Adipose tissue (tissue), 3 donors: ENCODE results near the gene STPG1. TPM values are rescaled to one million over a fixed set of nuclear protein-coding genes. Genes with fewer than 3 reads are reported as not detected.
"Not testable (repeated sequence)": the region's sequence is repeated elsewhere in the genome, so short reads cannot be mapped to it uniquely, and the experiment has no call there.

ENCODE experiments used
- H3K27ac ChIP-seq: one replicate; pipeline ENCODE4 v1.5.1; 2013; ENCODE audit warnings: low read depth, low read length
- WGBS, 3 donors: extraction: QIAGEN DNeasy Blood & Tissue Kit; methylation state at CpG; one replicate each; pipeline ENCODE4 v1.1.7; 2013; 5-methylcytosine and 5-hydroxymethylcytosine counted together
- polyA plus RNA-seq, 3 donors: library from polyadenylated mRNA; stranded (reverse); fragments of 200-250 nt; gene quantifications; one replicate each; pipeline ENCODE4 v1.2.3, GENCODE V29; 2013
- donor health status: healthy with polysubstance abuse.
- donor health status: Bipolar disorder and iron deficiency.
- donor health status: healthy.

The STPG1 gene
- 1 to 10 TPM; 3.0 to 6.9 (median 3.3) TPM for polyA plus RNA-seq

DNA sequence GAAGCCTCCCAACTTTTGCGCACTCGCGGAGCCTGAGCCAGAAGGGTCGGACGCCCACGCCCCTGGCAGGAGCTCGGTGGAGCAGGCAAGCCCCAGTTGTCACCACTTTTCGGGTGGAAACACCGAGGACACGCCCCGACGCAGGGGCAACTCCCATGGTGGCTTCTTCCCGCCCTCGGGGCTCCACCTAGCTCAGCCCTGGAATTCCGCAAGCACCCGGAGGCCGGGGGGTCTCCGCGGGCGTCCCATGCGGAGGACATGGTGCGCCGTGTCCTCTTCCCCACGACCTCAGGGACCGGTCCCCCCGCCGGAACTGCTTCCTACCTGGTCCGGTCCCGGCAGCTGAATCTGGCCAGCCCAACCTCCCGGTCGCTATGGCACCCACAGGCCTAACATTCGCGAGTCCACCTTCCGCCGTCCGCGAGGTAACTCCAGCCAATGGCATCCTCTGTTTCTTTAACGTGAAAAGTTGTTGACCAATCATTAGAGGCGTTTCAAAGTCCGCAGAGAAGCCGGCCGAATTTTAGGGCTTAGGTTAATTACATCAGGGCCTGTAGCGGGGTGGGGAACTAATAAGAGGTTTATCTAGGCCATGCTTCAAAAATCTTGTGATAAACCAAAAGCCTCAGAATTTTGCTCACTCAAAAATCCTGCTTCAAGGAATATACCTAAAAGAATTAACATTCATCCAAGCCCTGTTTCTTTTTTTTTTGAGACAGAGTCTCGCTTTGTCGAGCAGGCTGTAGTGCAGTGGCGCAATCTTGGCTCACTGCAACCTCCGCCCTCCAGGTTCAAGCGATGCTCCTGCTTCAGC lies at the start of gene STPG1:
Gene STPG1, minus strand, starts transcription at position 433 of the 814 bp plus-strand sequence. CDS start 12,394 bp downstream, outside the sequence.
- H3K27ac ChIP-seq, result no peak within 1 kb of the TSS
- 4 to 5% (median 4%) methylated on average over 48 of the region's 48 CpGs for WGBS, 3 donors

GRCh38 chr1:24462128-24462527 lies 48.5 kb upstream of the STPG1 start:
- WGBS, 3 donors, result 90 to 96% (median 91%) methylated on average over 4 of the region's 4 CpGs
- not testable (repeated sequence) for H3K27ac ChIP-seq

DNA sequence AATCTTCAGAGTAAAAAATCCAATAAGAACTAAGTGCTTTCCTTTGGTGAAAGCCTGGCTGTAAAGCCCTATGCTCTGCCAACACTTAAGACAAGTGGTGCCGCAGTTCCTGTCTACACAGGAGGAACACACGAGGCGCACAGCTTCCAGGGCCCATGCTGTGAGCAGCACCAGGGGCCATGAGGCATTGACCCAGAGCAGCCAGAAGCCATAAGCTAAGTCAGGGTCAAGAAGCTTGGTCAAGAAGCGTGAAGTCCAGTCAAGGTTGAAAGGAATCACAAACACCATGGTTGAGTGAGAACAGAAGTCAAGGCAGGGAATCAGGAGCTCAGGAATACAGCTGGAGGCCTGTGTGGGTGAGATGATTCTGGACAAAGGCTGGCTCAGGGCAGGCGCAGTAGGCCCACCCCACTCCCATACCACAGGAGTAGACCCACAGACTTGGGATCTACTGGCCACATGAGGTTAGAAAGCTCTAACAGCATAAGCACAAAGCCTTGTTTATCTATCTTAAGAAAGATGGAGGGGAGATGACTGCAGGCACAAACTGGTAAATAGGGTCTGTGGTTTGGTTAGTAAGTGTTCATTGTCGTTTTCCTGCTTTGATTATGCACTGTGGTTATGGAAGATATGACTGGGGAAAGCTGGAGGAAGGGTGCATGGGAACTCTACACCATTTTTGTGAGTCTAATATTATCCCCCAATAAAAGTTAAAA lies 46.1 kb upstream of the STPG1 start:
- no peak overlapping the region for H3K27ac ChIP-seq
- 90 to 93% (median 91%) methylated on average over 6 of the region's 6 CpGs for WGBS, 3 donors

GRCh38 chr1:24457866-24458265 lies 44.3 kb upstream of the STPG1 start:
- WGBS, 3 donors, result 93 to 96% (median 96%) methylated on average over 3 of the region's 3 CpGs

GRCh38 chr1:24455272-24455671 lies 41.7 kb upstream of the STPG1 start:
- no peak overlapping the region for H3K27ac ChIP-seq
- 95 to 99% (median 97%) methylated on average over 5 of the region's 5 CpGs for WGBS, 3 donors

More at GRCh38 chr1:24457866-24458265, 44.3 kb upstream of the STPG1 start:
- H3K27ac ChIP-seq, result no peak overlapping the region

DNA sequence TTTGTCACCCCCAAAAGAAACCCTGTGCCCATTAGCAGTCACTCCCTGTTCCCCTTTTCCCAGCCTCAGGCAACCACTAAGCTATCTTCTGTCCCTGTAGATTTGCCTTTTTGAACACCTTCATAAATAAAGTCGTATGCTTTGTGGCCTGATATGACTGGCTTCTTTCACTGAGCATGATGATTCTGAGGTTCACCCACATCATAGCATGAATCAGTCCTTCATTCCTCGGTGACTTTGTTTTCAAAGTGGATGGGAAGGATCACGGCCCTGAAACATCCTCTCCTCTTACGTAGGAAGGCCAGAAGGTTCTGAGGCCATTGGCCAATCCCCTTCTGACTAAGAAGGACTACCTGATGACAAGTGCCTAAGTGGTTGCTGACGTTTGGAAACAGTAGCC lies 41.1 kb upstream of the STPG1 start:
- no peak overlapping the region for H3K27ac ChIP-seq
- 78 to 85% (median 82%) methylated on average over 5 of the region's 5 CpGs for WGBS, 3 donors

- H3K27ac ChIP-seq, result no peak overlapping the region
- WGBS, 3 donors, result 85 to 95% (median 86%) methylated on average over 8 of the region's 8 CpGs
Measured at GRCh38 chr1:24452922-24453485, 39.4 kb upstream of the STPG1 start.

DNA sequence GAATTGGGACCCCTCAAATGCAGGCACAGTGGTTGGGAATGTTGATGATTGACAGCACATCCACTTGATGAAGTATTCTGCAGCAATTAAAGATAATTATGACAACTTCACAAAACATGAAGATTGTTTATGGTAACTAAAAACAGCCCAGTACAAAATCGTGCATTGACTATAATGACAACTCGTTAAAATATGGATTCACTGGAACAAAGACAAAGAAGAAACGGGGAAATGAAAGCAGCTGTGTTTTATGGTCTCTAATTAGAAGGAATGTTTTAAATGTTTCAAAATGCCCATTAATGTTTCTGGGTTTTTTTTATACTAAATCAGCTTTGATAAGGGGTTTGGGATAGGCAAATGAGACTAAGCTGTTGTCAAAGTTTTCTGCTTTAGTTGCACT lies 38.2 kb upstream of the STPG1 start:
- no peak overlapping the region for H3K27ac ChIP-seq
- 84 to 87% (median 84%) methylated on average over 3 of the region's 3 CpGs for WGBS, 3 donors

DNA sequence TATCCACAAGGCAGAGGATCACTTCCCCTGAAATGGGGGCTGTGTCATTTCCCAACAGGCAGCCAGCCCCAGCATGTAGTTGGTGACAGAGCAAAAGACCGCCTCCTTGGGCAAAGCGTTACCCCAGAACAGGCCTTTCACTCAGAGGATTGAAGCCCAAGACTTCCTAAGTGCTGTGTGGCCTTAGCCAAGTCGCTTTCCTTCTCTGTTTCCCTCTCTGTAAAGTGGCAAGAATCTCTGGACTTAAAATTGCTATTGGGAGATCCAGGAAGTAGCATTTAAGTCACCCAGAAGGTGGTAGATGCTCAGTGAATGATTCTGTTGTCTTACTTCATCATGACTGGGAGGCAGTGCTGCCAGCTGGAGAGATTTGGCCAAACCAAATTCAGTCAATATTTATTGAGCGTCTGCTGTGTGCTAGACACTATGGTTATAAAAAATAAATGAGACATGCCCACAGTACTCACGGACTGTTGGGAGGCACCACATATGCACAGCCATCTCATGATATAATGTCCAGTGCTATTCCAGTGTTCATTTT lies 37.3 kb upstream of the STPG1 start:
- WGBS, 3 donors, result 91 to 97% (median 95%) methylated on average over 5 of the region's 5 CpGs
- no peak overlapping the region for H3K27ac ChIP-seq

GRCh38 chr1:24450316-24450715 lies 36.7 kb upstream of the STPG1 start:
- 73 to 90% (median 89%) methylated on average over 4 of the region's 4 CpGs for WGBS, 3 donors
- H3K27ac ChIP-seq, result no peak overlapping the region

DNA sequence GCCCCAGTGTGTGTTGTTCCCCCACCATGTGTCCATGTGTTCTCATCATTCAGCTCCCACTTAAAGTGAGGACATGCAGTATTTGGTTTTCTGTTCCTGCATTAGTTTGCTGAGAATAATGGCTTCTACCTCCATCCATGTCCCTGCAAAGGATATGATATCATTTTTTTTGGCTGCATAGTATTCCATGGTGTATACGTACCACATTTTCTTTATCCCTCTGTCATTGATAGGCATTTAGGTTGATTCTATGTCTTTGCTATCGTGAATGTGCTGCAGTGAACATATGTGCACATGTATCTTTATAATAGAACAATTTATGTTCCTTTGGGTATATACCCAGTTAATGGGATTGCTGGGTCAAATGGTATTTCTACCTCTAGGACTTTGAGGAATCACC lies 32.9 kb upstream of the STPG1 start:
- 97 to 98% (median 98%) methylated on average over 2 of the region's 2 CpGs for WGBS, 3 donors
- not testable (repeated sequence) for H3K27ac ChIP-seq

DNA sequence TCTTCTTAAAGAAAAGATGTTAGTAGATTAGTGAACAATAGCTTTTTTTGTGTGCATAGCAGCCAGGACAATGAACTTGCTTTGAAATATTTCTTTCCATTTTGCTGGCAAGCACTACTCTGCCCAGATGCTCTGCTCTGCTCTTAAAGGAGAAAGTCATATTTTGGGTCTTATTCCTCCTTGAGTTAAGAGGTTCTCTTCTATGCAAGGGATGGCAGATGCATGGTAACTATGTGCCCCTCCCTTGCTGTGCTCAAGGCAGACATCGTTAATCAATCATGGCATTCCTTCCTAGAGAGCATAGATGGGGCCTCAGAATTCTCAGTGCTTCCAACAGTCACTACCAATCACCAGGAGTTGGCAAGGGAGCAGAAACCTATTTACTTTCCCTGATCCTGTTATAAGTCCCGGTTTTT lies 29.7 kb upstream of the STPG1 start:
- no peak overlapping the region for H3K27ac ChIP-seq
- 14 to 65% (median 39%) methylated on average over 2 of the region's 2 CpGs for WGBS, 3 donors

- H3K27ac ChIP-seq, result no peak overlapping the region
Measured at GRCh38 chr1:24442764-24443163, 29.2 kb upstream of the STPG1 start.

DNA sequence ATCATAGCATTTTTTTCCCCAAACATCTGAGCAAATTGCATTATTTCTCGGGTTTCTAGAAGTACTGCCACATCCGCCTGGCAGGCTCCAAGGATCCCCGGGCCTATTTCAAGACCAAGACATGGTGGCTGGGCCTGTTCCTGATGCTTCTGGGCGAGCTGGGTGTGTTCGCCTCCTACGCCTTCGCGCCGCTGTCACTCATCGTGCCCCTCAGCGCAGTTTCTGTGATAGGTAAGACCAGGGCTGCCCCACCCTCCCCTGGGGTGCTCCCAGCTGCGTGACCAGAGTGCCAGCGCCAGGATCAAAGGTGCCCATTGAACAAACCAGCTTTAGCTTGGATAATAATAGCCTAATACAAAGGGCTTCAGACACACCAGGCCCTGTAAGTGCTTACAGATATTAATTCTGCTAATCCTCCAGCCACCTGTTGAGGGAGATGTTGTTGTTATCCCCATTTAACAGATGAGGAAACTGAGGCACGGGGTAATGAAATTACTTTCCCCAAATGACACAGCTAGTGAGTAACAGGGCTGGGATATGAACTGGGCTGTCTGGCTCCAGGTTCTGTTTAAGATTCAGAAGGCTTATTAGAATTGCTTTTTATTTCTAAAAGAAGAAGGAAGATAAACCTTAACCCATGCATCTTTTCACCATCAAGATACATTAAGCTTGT lies 28.6 kb upstream of the STPG1 start:
- 92 to 97% (median 95%) methylated on average over 14 of the region's 14 CpGs for WGBS, 3 donors
- no peak overlapping the region for H3K27ac ChIP-seq

GRCh38 chr1:24441480-24441879 lies 27.9 kb upstream of the STPG1 start:
- no peak overlapping the region for H3K27ac ChIP-seq
- WGBS, 3 donors, result 86 to 88% (median 87%) methylated on average over 7 of the region's 7 CpGs

DNA sequence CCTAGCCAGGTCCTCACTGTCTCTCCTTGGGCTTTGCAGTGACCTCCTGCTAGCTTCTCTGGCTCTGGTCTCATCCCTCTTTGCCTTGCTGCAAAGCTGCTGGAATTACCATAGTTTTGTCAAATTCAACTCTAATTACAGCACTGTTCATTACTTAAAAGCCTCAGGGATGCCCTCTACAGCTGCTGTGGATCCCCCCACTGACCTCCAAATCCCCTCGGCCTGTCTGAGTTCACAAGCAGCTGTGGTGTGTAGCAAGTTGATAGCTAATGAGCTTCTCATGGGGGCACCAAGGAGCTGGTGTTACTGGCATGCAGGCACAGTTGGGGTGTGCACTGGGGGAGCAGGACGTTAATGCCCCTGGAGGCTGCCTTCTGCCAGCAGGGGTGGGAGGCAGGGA lies 26.9 kb upstream of the STPG1 start:
- H3K27ac ChIP-seq, result no peak overlapping the region
- WGBS, 3 donors, result 91 to 96% (median 92%) methylated on average over 2 of the region's 2 CpGs

DNA sequence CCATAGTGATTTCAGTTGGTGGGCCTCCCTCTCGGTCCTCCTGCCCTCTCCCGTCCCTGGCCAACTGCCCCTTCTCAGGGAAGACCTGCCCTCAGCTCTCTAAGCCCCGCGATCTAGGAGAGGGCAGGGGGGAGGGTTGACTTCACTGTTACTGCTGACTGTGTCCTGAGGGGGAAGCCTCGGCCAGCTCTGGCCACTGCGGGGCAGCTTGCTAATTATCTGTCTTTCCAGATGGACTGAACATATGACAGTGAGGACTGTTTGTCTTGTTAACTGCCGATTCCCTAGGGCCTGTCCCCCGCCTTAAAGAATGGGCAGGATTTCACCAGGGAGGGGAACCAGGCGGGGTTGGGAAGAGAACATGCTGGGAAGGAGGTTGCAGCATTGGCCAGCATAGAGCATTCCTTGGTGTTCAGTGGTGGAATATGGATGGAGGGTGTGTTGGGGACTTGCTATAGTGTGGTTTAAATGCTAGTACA lies 24.9 kb upstream of the STPG1 start:
- WGBS, 3 donors, result 44 to 75% (median 47%) methylated on average over 9 of the region's 9 CpGs

GRCh38 chr1:24437631-24438396 lies 24.2 kb upstream of the STPG1 start:
- no peak overlapping the region for H3K27ac ChIP-seq
- WGBS, 3 donors, result 62 to 69% (median 69%) methylated on average over 9 of the region's 9 CpGs

More for the DNA sequence above, 24.9 kb upstream of the STPG1 start:
- H3K27ac ChIP-seq, result no peak overlapping the region
